B cell (primary cell): Measurements from ENCODE around the gene GPBP1. TPM values are rescaled to one million over a fixed set of nuclear protein-coding genes. Genes with fewer than 3 reads are reported as not detected.
A peak's percentile ranks its signal among the peaks of the same experiment; 100 is the strongest.

ENCODE experiments used
- ATAC-seq: fragments of 200-7000 bp; cut with Tn5 transposase; one replicate; pipeline ENCODE4 v1.10.0; 2021; ENCODE audit warnings: low read depth, mild to moderate bottlenecking, moderate number of reproducible peaks, moderate library complexity
- CTCF ChIA-PET: fragments of 350-600 bp; sonication (Branson Sonifier 250); formaldehyde crosslinking; loops from one replicate; lab custom pipeline; 2021; ENCODE audit warnings: antibody characterized with exemption, inconsistent platforms; lab: Charles Lee
- POLR2A ChIA-PET: fragments of 350-600 bp; sonication (Branson Sonifier 250); formaldehyde crosslinking; loops from one replicate; lab custom pipeline; 2021; ENCODE audit warnings: antibody characterized with exemption; lab: Charles Lee
- DNase-seq: peaks from one replicate; pipeline ENCODE4 v3.0.0; 2013
- H2AFZ ChIP-seq: 2 replicates; pipeline ENCODE4 v1.6.1; 2012; ENCODE audit warnings: mild to moderate bottlenecking, low read depth, low read length; ENCODE audit not compliant: insufficient read depth, poor library complexity, severe bottlenecking
- H3K27ac ChIP-seq, 2 donors: 1 replicate in 1 of 2; 2 replicates in 1 of 2; pipeline ENCODE4 v1.5.1; 2012 to 2013; ENCODE audit warnings: low read length in 2 of 2, mild to moderate bottlenecking in 2 of 2, moderate library complexity in 1 of 2
- H3K27me3 ChIP-seq, 4 experiments: fragments of 200-600 bp in 1 of 4; sonication (generic) in 1 of 4; replicated peaks in 1 of 4; 1 replicate in 2 of 4; 2 replicates in 2 of 4; pipeline versions ENCODE4 v1.6.1 to v1.7.0; 2013 to 2016; ENCODE audit warnings: low read length in 3 of 4, mild to moderate bottlenecking in 2 of 4, mixed read lengths in 1 of 4, moderate library complexity in 1 of 4; ENCODE audit not compliant: insufficient read depth in 4 of 4, control insufficient read depth in 3 of 4; ENCODE audit errors: control extremely low read depth in 1 of 4
- H3K36me3 ChIP-seq, 2 experiments: replicated peaks in 1 of 2; 1 replicate in 1 of 2; 2 replicates in 1 of 2; pipeline versions ENCODE4 v1.6.1 to v1.7.1; 2013; ENCODE audit warnings: low read length in 1 of 2; ENCODE audit not compliant: insufficient read depth in 2 of 2, control insufficient read depth in 1 of 2; ENCODE audit errors: control extremely low read depth in 1 of 2, extremely low read depth in 1 of 2
- H3K4me1 ChIP-seq, 2 donors: fragments of 200-600 bp in 1 of 2; sonication (generic) in 1 of 2; 1 replicate in 1 of 2; 2 replicates in 1 of 2; pipeline versions ENCODE4 v1.5.1 to v1.6.1; 2013 to 2017; ENCODE audit warnings: low read length in 2 of 2; ENCODE audit not compliant: control insufficient read depth in 2 of 2, insufficient read depth in 2 of 2
- H3K4me2 ChIP-seq: replicated peaks from 2 replicates; pipeline ENCODE3; 2012; ENCODE audit warnings: mild to moderate bottlenecking, low read depth, low read length; ENCODE audit not compliant: poor library complexity, severe bottlenecking
- H3K4me3 ChIP-seq, 5 experiments: fragments of 200-600 bp in 1 of 5; sonication (generic) in 1 of 5; 1 replicate in 3 of 5; 2 replicates in 2 of 5; pipeline versions ENCODE4 v1.5.1 to v1.7.0; 2011 to 2016; ENCODE audit warnings: low read length in 4 of 5, mild to moderate bottlenecking in 4 of 5, low read depth in 2 of 5, control low read depth in 1 of 5, moderate library complexity in 1 of 5; ENCODE audit not compliant: insufficient read depth in 1 of 5; ENCODE audit errors: control extremely low read depth in 1 of 5, extremely low read depth in 1 of 5
- H3K79me2 ChIP-seq: fragments of 200-600 bp; sonication (generic); one replicate; pipeline ENCODE4 v1.6.0; 2016; ENCODE audit warnings: low read length; ENCODE audit not compliant: control insufficient read depth, insufficient read depth
- H3K9ac ChIP-seq: fragments of 200-600 bp; sonication (generic); 2 replicates; pipeline ENCODE4 v1.6.1; 2017; ENCODE audit warnings: mild to moderate bottlenecking, low read length, moderate library complexity
- H3K9me3 ChIP-seq, 3 donors: one replicate each; pipeline versions ENCODE4 v1.6.1 to v1.7.1; 2013; ENCODE audit warnings: low read length in 2 of 3; ENCODE audit not compliant: control insufficient read depth in 2 of 3, insufficient read depth in 1 of 3; ENCODE audit errors: control extremely low read depth in 1 of 3
- H4K20me1 ChIP-seq: 2 replicates; pipeline ENCODE4 v1.6.0; 2012; ENCODE audit warnings: mild to moderate bottlenecking, low read length; ENCODE audit not compliant: insufficient read depth, control insufficient read depth, poor library complexity, severe bottlenecking
- H3K27ac Mint-ChIP-seq: one replicate; pipeline ENCODE4 v1.8.0; 2021; ENCODE audit warnings: mixed read lengths
- H3K27me3 Mint-ChIP-seq: one replicate; pipeline ENCODE4 v1.8.0; 2021; ENCODE audit warnings: mixed read lengths
- H3K4me1 Mint-ChIP-seq: one replicate; pipeline ENCODE4 v1.8.0; 2021; ENCODE audit warnings: mixed read lengths
- H3K4me3 Mint-ChIP-seq: one replicate; pipeline ENCODE4 v1.8.0; 2021; ENCODE audit warnings: mixed read lengths
- H3K9me3 Mint-ChIP-seq: one replicate; pipeline ENCODE4 v1.8.0; 2022; ENCODE audit warnings: mixed read lengths; ENCODE audit not compliant: insufficient read depth
- EZH2 ChIP-seq: IDR thresholded peaks from 2 replicates; pipeline ENCODE4 v1.6.1; 2012; ENCODE audit warnings: borderline replicate concordance, low read depth, mild to moderate bottlenecking, moderate library complexity, low read length; ENCODE audit not compliant: insufficient read depth, poor library complexity, severe bottlenecking
- WGBS: methylation state at CpG from one replicate; pipeline ENCODE4 v1.1.5; 2013; ENCODE audit warnings: missing lambda C conversion rate; ENCODE audit not compliant: insufficient coverage; 5-methylcytosine and 5-hydroxymethylcytosine counted together
- intact Hi-C: fragments of 100-400 bp; cut with micrococcal nuclease; formaldehyde crosslinking; loops from one replicate; pipeline ENCODE4 v1.10.0; 2022
- polyA plus RNA-seq: library from polyadenylated mRNA; depleted of rRNA; stranded (reverse); fragments of >200 nt; gene quantifications from 2 replicates; pipeline ENCODE4 v1.2.3, GENCODE V29; 2012
- total RNA-seq, 2 donors: library from RNA; stranded (reverse); fragments of 120-200 nt in 1 of 2; gene quantifications; 1 replicate in 1 of 2; 2 replicates in 1 of 2; pipeline versions ENCODE4 v1.2.3 to v1.2.4, GENCODE V29; 2013 to 2022
- TF ChIP-seq, protein P1 (sequence below): fragments of 200-600 bp; IDR thresholded peaks from one replicate; pipeline ENCODE4 v1.8.0; 2022; ENCODE audit warnings: antibody characterized with exemption, mild to moderate bottlenecking

Gene GPBP1
- total and polyA plus RNA-seq, 2 donors (not counting 1 experiment from before 2014, with no cell fraction given): 30.9 to 152 TPM

GRCh38 chr5:57215629-57216195, 41.9 kb downstream of the GPBP1 start:
- Histone ChIP-seq H3K4me3 (no peak overlapping the region), H3K27ac (peak overlapping the region in 1 of 2 donors; percentile 49), H3K79me2 (peaks cover 90% of the 10 kb centered on the region), H3K4me1 (peaks cover 4 to 5% of the 10 kb centered on the region in 2 donors), H4K20me1 (peaks cover 71% of the 10 kb centered on the region), H3K36me3 (peaks cover 5 to 28% of the 10 kb centered on the region in 2 experiments), H3K4me2 (no peak overlapping the region), H3K27me3 (no peaks in the 10 kb centered on the region), H3K9ac (no peak overlapping the region), H3K9me3 (no peaks in the 10 kb centered on the region), H2AFZ (no peak overlapping the region)
- ATAC-seq (no peak), DNase-seq (no peak)
- intact Hi-C loops: no loop called here
- Mint-ChIP-seq H3K9me3 (no peaks in the 10 kb centered on the region), H3K4me3 (no peak overlapping the region), H3K27me3 (no peaks in the 10 kb centered on the region), H3K27ac (no peak overlapping the region), H3K4me1 (peaks cover 31% of the 10 kb centered on the region)
- 100% methylated on average over 3 of the region's 4 CpGs for WGBS
- POLR2A ChIA-PET: no interaction called here
- CTCF ChIA-PET: interaction anchor here (0.6 kb wide), 2 partner anchors 314 to 739 kb away, joined by 3 read pairs; no protein-coding TSS in a partner anchor
- TF ChIP-seq, protein P1, sequence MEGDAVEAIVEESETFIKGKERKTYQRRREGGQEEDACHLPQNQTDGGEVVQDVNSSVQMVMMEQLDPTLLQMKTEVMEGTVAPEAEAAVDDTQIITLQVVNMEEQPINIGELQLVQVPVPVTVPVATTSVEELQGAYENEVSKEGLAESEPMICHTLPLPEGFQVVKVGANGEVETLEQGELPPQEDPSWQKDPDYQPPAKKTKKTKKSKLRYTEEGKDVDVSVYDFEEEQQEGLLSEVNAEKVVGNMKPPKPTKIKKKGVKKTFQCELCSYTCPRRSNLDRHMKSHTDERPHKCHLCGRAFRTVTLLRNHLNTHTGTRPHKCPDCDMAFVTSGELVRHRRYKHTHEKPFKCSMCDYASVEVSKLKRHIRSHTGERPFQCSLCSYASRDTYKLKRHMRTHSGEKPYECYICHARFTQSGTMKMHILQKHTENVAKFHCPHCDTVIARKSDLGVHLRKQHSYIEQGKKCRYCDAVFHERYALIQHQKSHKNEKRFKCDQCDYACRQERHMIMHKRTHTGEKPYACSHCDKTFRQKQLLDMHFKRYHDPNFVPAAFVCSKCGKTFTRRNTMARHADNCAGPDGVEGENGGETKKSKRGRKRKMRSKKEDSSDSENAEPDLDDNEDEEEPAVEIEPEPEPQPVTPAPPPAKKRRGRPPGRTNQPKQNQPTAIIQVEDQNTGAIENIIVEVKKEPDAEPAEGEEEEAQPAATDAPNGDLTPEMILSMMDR: no peak
- no peak for TF ChIP-seq EZH2

- Histone ChIP-seq H3K4me1 (peaks cover 3 to 4% of the 10 kb centered on the region in 2 donors), H3K4me3 (no peak overlapping the region), H3K36me3 (peaks cover 5 to 28% of the 10 kb centered on the region in 2 experiments), H4K20me1 (peaks cover 67% of the 10 kb centered on the region), H3K4me2 (no peak overlapping the region), H3K9me3 (no peaks in the 10 kb centered on the region), H3K9ac (no peak overlapping the region), H2AFZ (no peak overlapping the region), H3K27ac (no peak overlapping the region), H3K27me3 (no peaks in the 10 kb centered on the region), H3K79me2 (peaks cover 90% of the 10 kb centered on the region)
- Mint-ChIP-seq H3K27me3 (no peaks in the 10 kb centered on the region), H3K9me3 (no peaks in the 10 kb centered on the region), H3K4me3 (no peak overlapping the region), H3K27ac (no peak overlapping the region), H3K4me1 (peaks cover 35% of the 10 kb centered on the region)
- TF ChIP-seq, protein P1: no peak
- ATAC-seq: no peak
- no CpG with 5 or more reads among the region's 4 CpGs for WGBS
- intact Hi-C loops: no loop called here
- ChIA-PET POLR2A (interaction anchor here (0.8 kb wide), 1 partner anchor 13 kb away, joined by 3 read pairs; no protein-coding TSS in a partner anchor), CTCF (no interaction called here)
- DNase-seq: no peak
Observed at GRCh38 chr5:57216714-57217113, 42.9 kb downstream of the GPBP1 start.
